Measurements from ENCODE around the gene SCLY.

DNA sequence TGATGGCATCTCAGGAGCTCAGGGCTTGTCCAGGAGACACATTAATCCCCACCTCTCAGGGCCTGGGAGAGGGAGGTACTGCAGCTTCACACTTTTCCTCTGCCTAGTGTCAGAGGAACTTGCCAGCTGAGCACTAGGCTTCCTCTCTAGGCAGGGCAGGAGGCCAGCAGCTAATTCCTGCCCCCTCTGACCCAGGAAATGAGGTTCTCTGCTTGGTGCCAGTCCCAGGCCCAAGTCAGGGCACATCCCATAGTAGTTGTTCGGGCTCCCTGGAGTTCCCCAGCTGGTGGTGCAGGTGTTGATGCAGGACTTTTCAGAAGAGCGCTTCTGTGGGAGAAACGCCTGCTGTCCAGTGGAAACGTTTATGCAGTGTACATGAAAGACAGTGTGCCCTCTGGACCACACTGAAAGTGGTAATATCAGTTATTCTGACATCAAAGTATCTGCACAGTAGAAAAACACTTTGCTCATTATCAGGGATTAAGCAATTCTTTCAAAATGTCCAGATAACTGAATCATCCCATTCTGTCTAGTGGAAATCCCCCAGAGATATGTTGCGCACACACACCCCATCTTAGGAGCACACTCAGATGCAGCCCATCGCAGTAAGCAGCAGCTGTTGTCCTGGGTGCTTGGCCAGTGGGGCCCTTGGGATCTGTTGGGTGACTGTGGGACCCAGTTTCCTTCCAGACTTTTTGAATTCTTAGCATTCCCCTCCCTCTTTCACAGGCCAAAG is 17.8 kb upstream of the SCLY start:
- TF ChIP-seq, protein P1, sequence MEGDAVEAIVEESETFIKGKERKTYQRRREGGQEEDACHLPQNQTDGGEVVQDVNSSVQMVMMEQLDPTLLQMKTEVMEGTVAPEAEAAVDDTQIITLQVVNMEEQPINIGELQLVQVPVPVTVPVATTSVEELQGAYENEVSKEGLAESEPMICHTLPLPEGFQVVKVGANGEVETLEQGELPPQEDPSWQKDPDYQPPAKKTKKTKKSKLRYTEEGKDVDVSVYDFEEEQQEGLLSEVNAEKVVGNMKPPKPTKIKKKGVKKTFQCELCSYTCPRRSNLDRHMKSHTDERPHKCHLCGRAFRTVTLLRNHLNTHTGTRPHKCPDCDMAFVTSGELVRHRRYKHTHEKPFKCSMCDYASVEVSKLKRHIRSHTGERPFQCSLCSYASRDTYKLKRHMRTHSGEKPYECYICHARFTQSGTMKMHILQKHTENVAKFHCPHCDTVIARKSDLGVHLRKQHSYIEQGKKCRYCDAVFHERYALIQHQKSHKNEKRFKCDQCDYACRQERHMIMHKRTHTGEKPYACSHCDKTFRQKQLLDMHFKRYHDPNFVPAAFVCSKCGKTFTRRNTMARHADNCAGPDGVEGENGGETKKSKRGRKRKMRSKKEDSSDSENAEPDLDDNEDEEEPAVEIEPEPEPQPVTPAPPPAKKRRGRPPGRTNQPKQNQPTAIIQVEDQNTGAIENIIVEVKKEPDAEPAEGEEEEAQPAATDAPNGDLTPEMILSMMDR (IDR thresholded peaks at IDR 0.05; ENCODE audit: poor library complexity), result no peak
- TF ChIP-seq EZH2 (IDR thresholded peaks at IDR 0.05; ENCODE audit: borderline replicate concordance), result no peak
- TF ChIP-seq EZH2phosphoT487 (IDR thresholded peaks at IDR 0.05; ENCODE audit: low read depth, severe bottlenecking, unreplicated experiment), result no peak

All from hepatocyte (in vitro differentiated cells).